GM18867 (cell line): ENCODE results near the gene CUL4A.
"Not testable (repeated sequence)": the region's sequence is repeated elsewhere in the genome, so short reads cannot be mapped to it uniquely, and the experiment has no call there.

Source experiments
- ATAC-seq: cut with Tn5 transposase; IDR thresholded peaks from one replicate; pipeline ENCODE4 v1.9.1; 2021; ENCODE audit warnings: mild to moderate bottlenecking, moderate library complexity; ENCODE audit not compliant: unreplicated experiment

CUL4A gene

GRCh38 chr13:113283904-113284303, 74.5 kb downstream of the CUL4A start:
- no peak for ATAC-seq

- no peak for ATAC-seq
These were observed 79.5 kb downstream of the CUL4A start for GRCh38 chr13:113288880-113289279.

DNA sequence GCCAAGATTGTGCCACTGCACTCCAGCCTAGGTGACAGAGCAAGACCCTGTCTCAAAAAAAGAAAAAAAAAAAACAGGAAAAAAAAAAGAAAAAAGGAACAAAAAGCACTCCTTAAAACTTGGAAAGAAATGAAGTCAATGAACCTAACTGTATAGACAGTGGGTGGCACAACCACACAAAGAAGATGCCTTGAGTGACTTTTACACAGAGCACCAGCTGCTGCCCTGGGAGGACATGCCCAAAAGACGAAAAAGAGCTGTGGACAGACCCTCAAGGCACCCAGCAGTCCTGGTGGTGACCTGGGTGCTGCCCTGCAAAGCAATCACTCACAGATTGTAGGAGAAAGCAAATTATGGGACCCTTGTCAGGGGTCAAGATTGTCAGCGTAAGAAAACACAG, 81.7 kb downstream of the CUL4A start:
- ATAC-seq: no peak

GRCh38 chr13:113292021-113292862, 82.8 kb downstream of the CUL4A start:
- ATAC-seq: no peak

- ATAC-seq: no peak
These were observed 84.3 kb downstream of the CUL4A start for GRCh38 chr13:113293686-113294085.

DNA sequence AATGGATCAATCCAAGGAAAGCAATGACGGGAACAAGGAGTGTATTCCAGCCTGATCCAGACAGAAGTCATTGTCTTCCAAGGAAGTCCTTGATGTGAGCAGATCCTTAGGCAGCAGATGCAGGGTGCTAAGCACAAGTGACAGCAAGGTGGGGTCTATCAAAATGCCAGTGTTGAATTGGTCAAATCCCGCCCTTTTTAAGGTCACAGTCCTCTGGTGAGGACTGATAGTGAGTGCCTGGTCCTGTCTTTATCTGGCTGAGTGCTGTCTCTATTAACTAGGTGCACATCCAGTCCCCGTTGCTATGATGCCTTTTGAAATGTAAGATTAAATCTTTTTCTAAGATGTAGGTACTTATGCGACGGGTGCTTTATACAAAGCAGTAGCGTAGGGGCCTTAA, 86.4 kb downstream of the CUL4A start:
- no peak for ATAC-seq

- peak; percentile 78 for ATAC-seq
These were observed 87.5 kb downstream of the CUL4A start, which contains the start of gene LAMP1 for GRCh38 chr13:113296823-113297369. LAMP1 (plus strand) TSS chr13:113297239; CDS start chr13:113297435, 196 bp downstream.

DNA sequence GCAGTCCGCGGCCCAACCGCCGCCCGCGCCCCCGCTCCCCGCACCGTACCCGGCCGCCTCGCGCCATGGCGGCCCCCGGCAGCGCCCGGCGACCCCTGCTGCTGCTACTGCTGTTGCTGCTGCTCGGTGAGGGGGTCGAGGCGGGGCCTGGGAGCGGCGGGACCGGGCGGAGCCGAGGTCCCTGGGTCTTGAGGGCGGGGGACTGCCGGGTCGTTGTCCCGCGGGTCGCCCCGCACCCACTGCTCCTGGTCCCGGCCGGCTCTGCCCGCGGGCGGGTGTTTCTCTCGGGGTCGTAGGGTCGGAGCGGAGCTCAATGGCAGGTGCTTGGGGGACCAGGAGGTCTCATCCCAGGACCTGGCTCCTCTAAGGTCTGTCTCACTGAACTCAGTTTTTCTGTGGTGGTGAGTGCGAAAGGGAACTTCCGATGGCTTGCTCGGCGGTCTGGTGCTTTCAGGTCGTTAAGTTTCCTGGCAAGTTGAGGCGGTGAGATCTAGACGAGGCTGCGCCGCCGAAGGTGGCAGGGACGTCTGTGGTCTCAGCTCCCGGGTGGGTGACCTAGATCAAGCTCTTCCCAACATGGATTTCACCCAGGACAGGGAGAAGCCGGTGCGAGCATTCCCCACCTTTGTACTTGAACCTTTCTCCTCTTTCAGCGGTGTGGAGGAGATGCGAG, 88.1 kb downstream of the CUL4A start:
- peak; percentile 42 for ATAC-seq

- no peak for ATAC-seq
These were observed 88.9 kb downstream of the CUL4A start for GRCh38 chr13:113298043-113298945.

DNA sequence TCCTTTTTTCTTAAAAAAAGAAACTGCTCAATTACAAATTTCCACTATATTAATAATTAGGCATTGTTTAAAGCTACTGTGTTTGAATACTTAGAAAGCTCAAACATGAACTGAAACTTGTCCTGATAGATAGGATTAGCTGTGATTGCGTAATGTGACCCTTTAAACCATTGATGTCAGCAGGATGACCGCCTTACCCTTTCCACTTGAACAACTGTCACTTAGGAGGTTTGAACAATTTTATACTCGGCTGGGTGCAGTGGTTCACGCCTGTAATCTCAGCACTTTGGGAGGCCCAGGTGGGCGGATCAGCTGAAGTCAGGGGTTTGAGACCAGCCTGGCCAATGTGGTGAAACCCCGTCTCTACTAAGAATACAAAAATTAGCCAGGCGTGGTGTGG, 90.5 kb downstream of the CUL4A start:
- ATAC-seq: no peak

DNA sequence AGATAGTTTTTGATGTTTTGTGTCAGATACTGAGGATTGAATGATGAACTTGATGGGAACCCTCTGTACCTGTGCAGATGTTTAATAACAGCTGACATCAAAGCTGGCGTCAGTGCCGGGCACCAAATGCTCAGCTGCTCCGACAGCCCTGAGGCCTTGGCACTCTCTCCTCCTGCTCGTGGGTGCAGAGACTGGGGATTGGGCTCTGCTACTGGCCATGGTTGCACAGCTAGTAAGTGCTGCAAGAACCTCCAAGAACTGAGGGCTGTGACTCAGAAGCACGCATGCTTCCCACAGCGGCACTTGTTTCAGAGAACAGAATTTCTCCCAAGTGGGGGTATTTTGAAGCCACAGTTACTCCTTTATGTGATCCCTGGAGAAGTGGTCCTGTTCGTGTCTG, 93.6 kb downstream of the CUL4A start:
- ATAC-seq: no peak

- no peak for ATAC-seq
These were observed 94.7 kb downstream of the CUL4A start for GRCh38 chr13:113304121-113304520.

DNA sequence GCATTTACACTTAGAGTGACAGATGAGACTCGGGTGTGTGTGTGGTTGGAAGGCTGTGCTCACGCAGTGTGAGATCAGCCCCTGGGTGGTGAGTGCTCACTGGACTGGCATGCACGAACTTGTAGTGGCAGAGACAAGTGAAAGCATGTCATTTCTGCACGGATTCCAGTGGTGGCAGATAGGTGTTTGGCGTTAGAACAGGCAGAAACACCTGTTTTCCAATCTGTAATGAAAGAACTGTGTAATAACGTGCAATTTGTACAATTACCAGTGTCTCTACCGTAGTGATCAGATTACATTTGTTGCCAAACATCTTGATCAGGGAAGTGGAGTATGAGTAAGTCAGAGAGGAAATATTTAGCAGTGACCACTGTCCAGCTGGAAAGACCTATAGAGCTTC, 95.8 kb downstream of the CUL4A start:
- ATAC-seq: no peak

DNA sequence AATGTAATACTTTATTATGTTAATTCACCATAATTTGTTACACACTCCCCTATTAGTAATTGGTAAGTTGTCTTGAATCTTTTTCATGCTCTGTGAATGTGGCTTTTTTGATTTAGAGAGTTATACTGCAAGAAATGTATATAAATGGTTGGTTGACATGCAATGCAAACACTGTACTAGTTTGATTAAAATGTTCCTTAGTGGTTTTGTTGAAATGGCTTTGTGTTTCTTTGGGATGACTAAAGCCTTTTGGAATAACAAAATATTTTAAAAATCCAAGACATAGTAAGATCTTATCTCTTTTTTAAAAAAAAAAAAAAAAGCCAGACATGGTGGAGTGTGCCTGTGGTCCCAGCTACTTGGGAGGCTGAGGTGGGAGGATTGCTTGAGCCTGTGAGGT, 98.1 kb downstream of the CUL4A start:
- ATAC-seq: no peak

DNA sequence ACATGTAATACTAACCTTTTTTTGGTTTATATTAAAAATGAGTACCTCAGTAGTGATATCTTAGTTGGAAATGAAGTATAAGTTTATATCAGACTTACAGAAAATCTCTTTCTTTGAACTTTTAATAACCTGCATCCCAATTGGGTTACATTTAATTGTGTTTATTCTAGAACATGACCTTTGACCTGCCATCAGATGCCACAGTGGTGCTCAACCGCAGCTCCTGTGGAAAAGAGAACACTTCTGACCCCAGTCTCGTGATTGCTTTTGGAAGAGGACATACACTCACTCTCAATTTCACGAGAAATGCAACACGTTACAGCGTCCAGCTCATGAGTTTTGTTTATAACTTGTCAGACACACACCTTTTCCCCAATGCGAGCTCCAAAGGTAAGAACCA, 100.1 kb downstream of the CUL4A start:
- no peak for ATAC-seq

GRCh38 chr13:113314112-113314511, 104.7 kb downstream of the CUL4A start:
- ATAC-seq: not testable (repeated sequence)

- ATAC-seq: not testable (repeated sequence)
These were observed 105.6 kb downstream of the CUL4A start for GRCh38 chr13:113314895-113315470.

GRCh38 chr13:113315992-113316391, 106.6 kb downstream of the CUL4A start:
- no peak for ATAC-seq
